ENCODE measurements around the gene PDLIM5.

The PDLIM5 gene

DNA sequence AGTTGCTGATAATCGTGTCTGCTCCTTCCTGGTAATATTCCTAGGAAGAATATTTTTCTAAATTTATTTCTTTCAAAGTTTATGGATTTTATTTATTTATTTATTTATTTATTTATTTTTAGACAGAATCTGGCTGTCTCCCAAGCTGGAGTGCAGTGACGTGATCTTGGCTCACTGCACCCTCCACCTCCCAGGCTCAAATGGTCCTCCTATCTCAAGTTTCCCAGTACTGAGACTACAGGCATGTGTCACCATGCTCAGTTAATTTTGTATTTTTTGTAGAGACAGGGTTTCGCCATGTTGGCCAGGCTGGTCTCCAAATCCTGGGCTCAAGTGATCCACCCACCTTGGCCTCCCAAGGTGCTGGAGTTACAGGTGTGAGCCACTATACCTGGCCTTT, 48.9 kb downstream of the PDLIM5 start:
- H3K4me3 ChIP-seq (ENCODE audit: low read depth, low read length), result no peak overlapping the region
- no peak for DNase-seq (ENCODE audit: low read depth)
- TF ChIP-seq, protein P1, sequence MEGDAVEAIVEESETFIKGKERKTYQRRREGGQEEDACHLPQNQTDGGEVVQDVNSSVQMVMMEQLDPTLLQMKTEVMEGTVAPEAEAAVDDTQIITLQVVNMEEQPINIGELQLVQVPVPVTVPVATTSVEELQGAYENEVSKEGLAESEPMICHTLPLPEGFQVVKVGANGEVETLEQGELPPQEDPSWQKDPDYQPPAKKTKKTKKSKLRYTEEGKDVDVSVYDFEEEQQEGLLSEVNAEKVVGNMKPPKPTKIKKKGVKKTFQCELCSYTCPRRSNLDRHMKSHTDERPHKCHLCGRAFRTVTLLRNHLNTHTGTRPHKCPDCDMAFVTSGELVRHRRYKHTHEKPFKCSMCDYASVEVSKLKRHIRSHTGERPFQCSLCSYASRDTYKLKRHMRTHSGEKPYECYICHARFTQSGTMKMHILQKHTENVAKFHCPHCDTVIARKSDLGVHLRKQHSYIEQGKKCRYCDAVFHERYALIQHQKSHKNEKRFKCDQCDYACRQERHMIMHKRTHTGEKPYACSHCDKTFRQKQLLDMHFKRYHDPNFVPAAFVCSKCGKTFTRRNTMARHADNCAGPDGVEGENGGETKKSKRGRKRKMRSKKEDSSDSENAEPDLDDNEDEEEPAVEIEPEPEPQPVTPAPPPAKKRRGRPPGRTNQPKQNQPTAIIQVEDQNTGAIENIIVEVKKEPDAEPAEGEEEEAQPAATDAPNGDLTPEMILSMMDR (IDR thresholded peaks at IDR 0.05; ENCODE audit: insufficient read depth, low read depth, low read length, missing control alignments), result no peak

DNA sequence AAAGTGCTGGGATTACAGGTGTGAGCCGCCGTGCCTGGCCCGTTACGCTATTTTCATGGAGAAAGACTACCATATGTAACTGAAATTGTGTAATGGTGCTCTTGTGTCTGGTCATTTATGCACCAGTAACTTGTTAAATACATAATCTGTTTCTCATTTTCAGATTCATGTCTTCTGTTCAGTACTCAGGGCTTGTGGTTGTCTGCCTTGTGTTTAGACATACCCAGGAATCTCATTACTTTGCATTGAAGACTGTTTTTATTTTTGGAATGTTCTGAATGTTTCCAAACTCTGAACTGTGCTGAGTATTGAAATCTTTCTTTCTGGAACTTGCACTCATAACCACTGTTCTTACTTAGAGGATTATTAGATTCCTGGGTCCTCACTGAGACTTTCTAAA, 52.8 kb downstream of the PDLIM5 start:
- no peak for DNase-seq (ENCODE audit: low read depth)
- no peak overlapping the region for H3K4me3 ChIP-seq (ENCODE audit: low read depth, low read length)
- TF ChIP-seq, protein P1 (IDR thresholded peaks at IDR 0.05; ENCODE audit: insufficient read depth, low read depth, low read length, missing control alignments), result no peak

DNA sequence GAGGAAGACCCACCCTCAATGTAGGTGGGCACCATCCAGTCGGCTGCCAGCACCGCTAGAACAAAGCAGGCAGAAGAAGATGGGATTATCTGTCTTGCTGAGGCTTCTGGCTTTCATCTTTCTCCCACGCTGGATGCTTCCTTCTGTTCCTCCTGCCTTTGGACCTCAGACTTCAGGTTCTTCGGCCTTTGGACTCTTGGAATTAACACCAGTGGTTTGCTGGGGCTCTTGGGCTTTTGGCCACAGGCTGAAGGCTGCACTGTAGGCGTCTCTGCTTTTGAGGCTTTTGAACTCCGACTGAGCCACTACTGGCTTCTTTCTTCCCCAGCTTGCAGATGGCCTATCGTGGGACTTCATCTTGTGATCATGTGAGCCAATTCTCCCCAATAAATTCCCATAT, 55.1 kb downstream of the PDLIM5 start:
- DNase-seq (ENCODE audit: low read depth), result no peak
- H3K4me3 ChIP-seq (ENCODE audit: low read depth, low read length), result no peak overlapping the region
- TF ChIP-seq, protein P1 (IDR thresholded peaks at IDR 0.05; ENCODE audit: insufficient read depth, low read depth, low read length, missing control alignments), result no peak

DNA sequence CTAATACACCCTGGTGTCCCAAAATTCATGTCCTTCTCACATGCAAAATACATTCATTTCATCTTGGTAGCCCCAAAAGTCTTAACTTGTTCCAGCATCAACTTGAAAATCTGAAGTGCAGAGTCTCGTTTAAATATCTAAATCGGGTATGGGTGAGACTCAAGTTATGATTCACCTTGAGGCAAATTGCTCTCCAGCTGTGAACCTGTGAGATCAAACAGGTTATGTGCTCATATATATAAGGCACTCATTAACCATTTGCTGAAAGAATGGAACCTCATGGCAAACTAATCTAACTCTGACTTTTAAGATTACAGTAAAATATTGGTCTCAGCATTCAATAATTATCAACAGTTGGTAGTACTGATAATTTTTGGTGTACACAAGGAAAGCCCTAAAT, 55.5 kb downstream of the PDLIM5 start:
- H3K4me3 ChIP-seq (ENCODE audit: low read depth, low read length), result no peak overlapping the region
- DNase-seq (ENCODE audit: low read depth), result no peak
- TF ChIP-seq, protein P1 (IDR thresholded peaks at IDR 0.05; ENCODE audit: insufficient read depth, low read depth, low read length, missing control alignments), result no peak

DNA sequence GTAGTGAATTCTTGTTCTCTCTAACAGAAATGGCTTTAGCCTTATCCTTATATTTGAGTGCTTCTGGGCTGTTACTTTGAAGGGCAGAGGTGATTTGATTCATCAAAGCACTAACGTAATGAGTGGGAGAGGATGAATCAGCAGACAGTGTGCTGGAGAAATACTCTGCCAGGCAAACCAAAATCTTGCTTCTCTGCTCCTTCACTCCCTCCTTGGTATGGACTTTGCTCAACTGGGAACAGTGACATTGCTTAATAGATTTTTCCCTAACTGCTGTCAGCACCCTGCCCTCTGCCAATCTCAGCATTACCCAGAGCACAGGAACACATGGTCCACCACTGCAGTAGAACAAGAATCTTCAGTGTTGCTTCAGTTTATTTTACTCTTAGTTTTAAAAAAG, 56.0 kb downstream of the PDLIM5 start:
- DNase-seq (ENCODE audit: low read depth), result no peak
- no peak overlapping the region for H3K4me3 ChIP-seq (ENCODE audit: low read depth, low read length)
- TF ChIP-seq, protein P1 (IDR thresholded peaks at IDR 0.05; ENCODE audit: insufficient read depth, low read depth, low read length, missing control alignments), result no peak

DNA sequence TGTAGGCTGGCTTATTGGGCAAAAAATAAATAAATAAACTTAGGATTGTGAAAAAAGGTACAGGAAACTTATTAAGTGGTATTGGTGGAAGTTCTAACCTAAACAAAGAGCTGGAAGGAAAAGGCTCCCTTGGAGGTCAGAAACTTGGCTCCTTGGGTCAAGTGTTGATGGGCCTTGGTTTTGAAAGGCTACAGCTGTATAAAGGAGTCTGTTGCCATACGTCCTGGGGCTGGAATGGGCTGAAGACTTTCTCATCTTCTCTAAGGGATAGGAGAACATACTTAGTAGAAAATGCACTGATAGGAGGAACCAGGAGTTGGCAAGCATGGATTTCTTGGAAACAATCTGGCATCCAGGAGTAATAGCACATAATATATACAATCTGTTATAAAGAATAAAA, 56.6 kb downstream of the PDLIM5 start:
- TF ChIP-seq, protein P1 (IDR thresholded peaks at IDR 0.05; ENCODE audit: insufficient read depth, low read depth, low read length, missing control alignments), result no peak
- DNase-seq (ENCODE audit: low read depth), result no peak
- no peak overlapping the region for H3K4me3 ChIP-seq (ENCODE audit: low read depth, low read length)

DNA sequence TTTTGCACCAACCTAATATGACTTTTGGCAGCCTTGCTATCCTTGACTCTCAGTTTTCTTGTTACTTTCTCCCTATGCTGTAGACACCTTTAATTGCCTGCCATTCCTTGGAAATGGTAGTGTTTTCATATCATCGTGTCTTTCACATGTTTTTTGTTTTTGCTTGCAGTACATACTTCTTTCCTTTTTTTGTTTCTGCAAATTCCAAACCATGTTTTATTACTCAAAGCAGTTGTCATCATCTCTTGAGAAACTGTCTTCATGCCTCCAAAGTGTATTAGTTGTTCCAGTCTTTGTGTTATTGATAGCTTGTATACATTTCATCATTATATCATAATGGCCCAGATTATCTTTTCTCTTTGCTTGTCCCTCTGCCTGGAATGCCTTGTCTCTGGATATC, 57.1 kb downstream of the PDLIM5 start:
- DNase-seq (ENCODE audit: low read depth), result no peak
- no peak overlapping the region for H3K4me3 ChIP-seq (ENCODE audit: low read depth, low read length)
- TF ChIP-seq, protein P1 (IDR thresholded peaks at IDR 0.05; ENCODE audit: insufficient read depth, low read depth, low read length, missing control alignments), result no peak
